Measurements from ENCODE around the gene CCN5. TPM values are rescaled to one million over a fixed set of nuclear protein-coding genes. Genes with fewer than 3 reads are reported as not detected.

Gene CCN5
- total and polyA plus RNA-seq, 2 of the 8 experiments (the other 6 are each of a cell fraction or from before 2014, with no cell fraction given) = not detected

GRCh38 chr20:44703183-44703925 lies 11.8 kb upstream of the CCN5 start (continued):
- TF ChIP-seq CHD7 (IDR thresholded peaks at IDR 0.05; ENCODE audit: insufficient replicate concordance, low read length) (no peak), SUZ12 (IDR thresholded peaks at IDR 0.05; ENCODE audit: low read length) (no peak), CTBP2 (IDR thresholded peaks at IDR 0.05; ENCODE audit: borderline replicate concordance, insufficient read depth, insufficient read length, low read length) (no peak), POLR2AphosphoS5 (IDR thresholded peaks at IDR 0.05; ENCODE audit: low read depth, low read length) (no peak), KDM1A (IDR thresholded peaks at IDR 0.05; ENCODE audit: borderline replicate concordance, low read length) (no peak), HDAC2 (IDR thresholded peaks at IDR 0.05; ENCODE audit: borderline replicate concordance in 1 of 2, low read depth in 2 of 2, low read length in 2 of 2) (no peak), RXRA (IDR thresholded peaks at IDR 0.05; ENCODE audit: insufficient read depth, low read depth, low read length) (no peak), USF2 (IDR thresholded peaks at IDR 0.05; ENCODE audit: low read length) (no peak)

All from H1 (cell line).